Measurements from ENCODE around the gene LRRC61. TPM values are rescaled to one million over a fixed set of nuclear protein-coding genes. Genes with fewer than 3 reads are reported as not detected.

LRRC61 gene
- total RNA-seq, 2 donors from 2014 or later, result 25.8 to 34.4 TPM

DNA sequence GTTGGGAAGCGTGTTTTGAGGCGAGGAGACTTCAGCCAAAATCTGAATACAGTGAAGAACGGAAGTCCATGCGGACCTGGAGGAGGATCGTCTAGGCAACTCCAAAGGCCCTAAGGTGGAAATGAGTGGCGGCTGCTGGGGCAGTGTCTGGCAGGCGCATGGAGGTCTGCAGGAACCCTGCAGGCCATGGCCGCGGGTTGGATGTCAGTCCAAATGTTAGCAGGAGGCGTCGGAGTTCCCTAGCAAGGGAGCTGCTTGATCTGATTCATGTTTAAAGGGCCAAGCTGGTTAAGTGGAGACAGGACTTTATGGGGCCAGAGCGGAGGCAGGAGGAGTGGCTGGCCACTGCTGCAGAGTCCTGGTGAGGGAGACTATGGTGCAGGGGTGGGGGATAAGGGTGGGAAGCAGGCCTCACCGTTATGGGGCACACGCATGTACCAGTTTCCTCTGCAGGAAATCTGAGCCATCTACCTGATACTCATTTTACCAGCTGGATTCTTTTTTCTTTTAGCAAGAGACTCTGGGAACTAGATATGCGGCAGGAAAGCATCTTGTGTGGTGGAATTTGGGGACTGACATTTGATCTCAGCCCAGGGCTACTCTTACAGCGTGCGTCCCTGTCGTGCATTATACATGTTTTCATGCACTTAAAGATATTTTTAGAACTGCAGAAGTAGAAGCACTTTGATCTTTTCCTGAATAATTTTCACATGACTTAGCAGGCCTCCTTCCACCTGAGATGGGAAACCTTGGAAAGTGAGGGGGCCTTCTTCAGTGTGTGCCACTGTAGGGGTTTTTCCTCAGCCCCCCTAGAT, 38.9 kb downstream of the LRRC61 start:
- Histone ChIP-seq H3K36me3 (no peaks in the 10 kb centered on the region), H3K27ac (no peak overlapping the region), H3K27me3 (replicated peaks; ENCODE audit: insufficient read depth) (no peaks in the 10 kb centered on the region), H3K4me1 (replicated peaks) (no peaks in the 10 kb centered on the region), H3K4me3 (no peak overlapping the region), H3K9me3 (no peaks in the 10 kb centered on the region)
- WGBS, result 66% methylated on average over 18 of the region's 18 CpGs
- intact Hi-C loops (cut with DNase I), result no loop called here
- TF ChIP-seq POLR2A (IDR thresholded peaks at IDR 0.05), result no peak
- TF ChIP-seq POLR2AphosphoS5 (IDR thresholded peaks at IDR 0.05), result no peak
- DNase-seq (ENCODE audit: low spot score), result no peak

DNA sequence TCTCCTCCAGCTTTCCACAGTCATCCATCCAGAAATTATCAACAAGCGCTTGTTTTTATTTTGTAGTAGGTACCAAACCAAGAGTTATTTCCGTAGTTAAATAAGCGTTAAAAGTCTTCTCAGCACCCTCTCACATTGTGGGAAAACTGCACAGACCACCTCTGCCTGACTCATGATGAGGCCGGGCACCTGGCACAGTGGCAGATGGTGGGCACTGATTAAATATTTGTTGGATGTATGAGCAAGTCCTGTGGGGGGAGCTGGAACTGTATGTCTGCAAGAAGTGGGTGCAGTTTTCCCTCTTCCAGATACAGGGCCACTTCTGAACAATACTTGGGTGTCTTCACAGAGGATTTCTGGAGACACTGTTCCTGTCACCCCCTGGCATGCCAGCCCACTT, 40.2 kb downstream of the LRRC61 start:
- no peaks in the 10 kb centered on the region for H3K36me3 ChIP-seq
- no peaks in the 10 kb centered on the region for H3K4me1 ChIP-seq (replicated peaks)
- intact Hi-C loops (cut with DNase I), result no loop called here
- H3K27me3 ChIP-seq (replicated peaks; ENCODE audit: insufficient read depth), result no peaks in the 10 kb centered on the region
- WGBS, result 68% methylated on average over 4 of the region's 4 CpGs
- no peak for TF ChIP-seq POLR2A (IDR thresholded peaks at IDR 0.05)
- TF ChIP-seq POLR2AphosphoS5 (IDR thresholded peaks at IDR 0.05), result no peak
- DNase-seq (ENCODE audit: low spot score), result no peak
- no peak overlapping the region for H3K4me3 ChIP-seq
- H3K27ac ChIP-seq, result no peak overlapping the region
- H3K9me3 ChIP-seq, result no peaks in the 10 kb centered on the region

DNA sequence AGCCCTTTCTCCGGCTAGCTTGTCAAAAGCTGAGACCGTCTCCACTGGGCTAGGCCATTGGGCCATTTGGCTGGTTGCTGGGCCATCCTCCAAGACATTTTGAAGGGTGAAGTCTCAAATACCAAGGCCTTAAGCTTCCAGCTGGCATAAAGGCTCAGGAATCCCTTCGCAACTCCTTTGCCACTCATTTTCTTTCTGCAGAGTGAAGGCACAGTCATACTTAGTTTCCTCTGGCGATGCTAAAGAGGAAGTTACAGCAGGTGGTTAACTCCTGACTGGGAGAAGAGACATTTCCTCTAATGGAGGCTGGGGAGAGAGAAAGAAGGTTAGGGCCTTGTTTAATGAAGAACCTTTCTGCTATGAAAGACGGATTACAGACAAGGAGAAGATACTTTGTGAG, 40.7 kb downstream of the LRRC61 start:
- no peak for DNase-seq (ENCODE audit: low spot score)
- Histone ChIP-seq H3K27me3 (replicated peaks; ENCODE audit: insufficient read depth) (no peaks in the 10 kb centered on the region), H3K9me3 (no peaks in the 10 kb centered on the region), H3K4me1 (replicated peaks) (no peaks in the 10 kb centered on the region), H3K27ac (no peak overlapping the region), H3K36me3 (no peaks in the 10 kb centered on the region), H3K4me3 (no peak overlapping the region)
- 80% methylated on average over 5 of the region's 5 CpGs for WGBS
- intact Hi-C loops (cut with DNase I), result no loop called here
- TF ChIP-seq POLR2AphosphoS5 (IDR thresholded peaks at IDR 0.05) (no peak), POLR2A (IDR thresholded peaks at IDR 0.05) (no peak)
- TF ChIP-seq, protein P1, sequence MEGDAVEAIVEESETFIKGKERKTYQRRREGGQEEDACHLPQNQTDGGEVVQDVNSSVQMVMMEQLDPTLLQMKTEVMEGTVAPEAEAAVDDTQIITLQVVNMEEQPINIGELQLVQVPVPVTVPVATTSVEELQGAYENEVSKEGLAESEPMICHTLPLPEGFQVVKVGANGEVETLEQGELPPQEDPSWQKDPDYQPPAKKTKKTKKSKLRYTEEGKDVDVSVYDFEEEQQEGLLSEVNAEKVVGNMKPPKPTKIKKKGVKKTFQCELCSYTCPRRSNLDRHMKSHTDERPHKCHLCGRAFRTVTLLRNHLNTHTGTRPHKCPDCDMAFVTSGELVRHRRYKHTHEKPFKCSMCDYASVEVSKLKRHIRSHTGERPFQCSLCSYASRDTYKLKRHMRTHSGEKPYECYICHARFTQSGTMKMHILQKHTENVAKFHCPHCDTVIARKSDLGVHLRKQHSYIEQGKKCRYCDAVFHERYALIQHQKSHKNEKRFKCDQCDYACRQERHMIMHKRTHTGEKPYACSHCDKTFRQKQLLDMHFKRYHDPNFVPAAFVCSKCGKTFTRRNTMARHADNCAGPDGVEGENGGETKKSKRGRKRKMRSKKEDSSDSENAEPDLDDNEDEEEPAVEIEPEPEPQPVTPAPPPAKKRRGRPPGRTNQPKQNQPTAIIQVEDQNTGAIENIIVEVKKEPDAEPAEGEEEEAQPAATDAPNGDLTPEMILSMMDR (IDR thresholded peaks at IDR 0.05), result no peak

DNA sequence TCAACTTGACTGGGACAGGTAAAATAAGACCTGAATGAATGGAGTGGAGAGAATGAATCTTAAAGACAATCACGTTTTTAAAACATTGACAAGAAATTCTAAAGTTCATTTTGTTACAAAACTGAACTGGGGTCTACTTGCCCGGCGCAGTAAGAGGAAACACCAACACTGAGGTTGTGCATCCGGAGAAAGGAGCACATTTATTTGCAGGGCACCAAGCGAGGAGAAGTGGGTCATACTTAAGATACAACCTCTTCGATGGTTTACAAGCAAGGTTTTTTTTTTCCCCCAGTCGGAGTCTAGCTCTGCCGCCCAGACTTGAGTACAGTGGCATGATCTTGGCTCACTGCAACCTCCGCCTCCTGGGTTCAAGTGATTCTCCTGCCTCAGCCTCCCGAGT, 42.0 kb downstream of the LRRC61 start:
- TF ChIP-seq, protein P1 (IDR thresholded peaks at IDR 0.05), result no peak
- no peak for TF ChIP-seq POLR2A (IDR thresholded peaks at IDR 0.05)
- TF ChIP-seq POLR2AphosphoS5 (IDR thresholded peaks at IDR 0.05), result no peak
- peaks cover 6% of the 10 kb centered on the region for H3K4me1 ChIP-seq (replicated peaks)
- WGBS, result 83% methylated on average over 10 of the region's 10 CpGs

DNA sequence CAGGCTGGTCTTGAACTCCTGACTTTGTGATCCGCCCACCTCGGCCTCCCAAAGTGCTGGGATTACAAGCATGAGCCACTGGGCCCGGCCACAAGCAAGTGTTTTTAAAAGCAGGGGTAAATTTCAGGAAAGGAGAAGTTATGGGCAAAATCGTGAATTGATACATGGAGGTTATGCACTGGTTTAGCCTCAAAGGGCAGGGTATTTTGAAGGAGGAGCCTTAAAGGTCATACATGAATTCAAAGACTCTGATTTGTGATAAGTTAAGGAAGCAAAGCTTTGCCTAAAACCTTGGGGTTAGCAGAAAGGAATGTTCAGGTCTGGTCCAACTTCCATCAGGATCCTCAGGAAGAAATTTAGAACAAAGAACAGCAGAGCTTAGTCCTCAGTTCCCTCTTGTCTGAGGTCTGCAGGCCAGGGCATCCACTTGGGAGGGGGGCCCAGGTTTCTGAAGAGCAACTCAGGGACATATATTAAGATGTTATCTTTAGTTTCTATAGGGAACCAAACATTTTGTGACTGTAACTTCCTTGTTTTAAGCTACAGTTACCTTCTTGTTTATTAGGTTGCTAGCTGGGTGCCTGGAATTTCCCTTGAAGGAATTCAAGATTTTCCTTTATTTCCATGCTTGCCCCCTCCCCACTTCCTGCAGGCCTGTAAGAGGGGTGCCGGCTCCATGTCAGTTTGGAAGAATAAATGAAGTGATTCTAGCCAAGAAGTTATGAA, 42.7 kb downstream of the LRRC61 start:
- H3K27me3 ChIP-seq (replicated peaks; ENCODE audit: insufficient read depth), result no peaks in the 10 kb centered on the region
- H3K4me1 ChIP-seq (replicated peaks), result peaks cover 11% of the 10 kb centered on the region
- 59% methylated on average over 5 of the region's 5 CpGs for WGBS
- intact Hi-C loops (cut with DNase I), result no loop called here
- no peaks in the 10 kb centered on the region for H3K9me3 ChIP-seq
- no peaks in the 10 kb centered on the region for H3K36me3 ChIP-seq
- TF ChIP-seq POLR2A (IDR thresholded peaks at IDR 0.05) (no peak), POLR2AphosphoS5 (IDR thresholded peaks at IDR 0.05) (no peak)
- TF ChIP-seq, protein P1 (IDR thresholded peaks at IDR 0.05), result no peak
- DNase-seq (ENCODE audit: low spot score), result no peak
- H3K4me3 ChIP-seq, result no peak overlapping the region
- no peak overlapping the region for H3K27ac ChIP-seq

More for the DNA sequence above, 42.0 kb downstream of the LRRC61 start:
- no peaks in the 10 kb centered on the region for H3K27me3 ChIP-seq (replicated peaks; ENCODE audit: insufficient read depth)
- DNase-seq (ENCODE audit: low spot score), result no peak
- no peaks in the 10 kb centered on the region for H3K9me3 ChIP-seq
- no peak overlapping the region for H3K4me3 ChIP-seq
- intact Hi-C loops (cut with DNase I), result no loop called here
- no peak overlapping the region for H3K27ac ChIP-seq
- H3K36me3 ChIP-seq, result no peaks in the 10 kb centered on the region

Measured in prostate gland (tissue), 2 donors.